GM23248 (cell line): Measurements from ENCODE around the gene TLE4. TPM values are rescaled to one million over a fixed set of nuclear protein-coding genes. Genes with fewer than 3 reads are reported as not detected.

Experiments
- DNase-seq: peaks from one replicate; pipeline ENCODE4 v3.0.0-alpha.2; 2015
- H2AFZ ChIP-seq: fragments of 200-600 bp; sonication (generic); 2 replicates; pipeline ENCODE4 v1.6.1; 2016; ENCODE audit warnings: antibody characterized with exemption
- H3F3A ChIP-seq: fragments of 200-600 bp; sonication (generic); 2 replicates; pipeline ENCODE4 v1.6.1; 2016; ENCODE audit warnings: mild to moderate bottlenecking, antibody characterized with exemption, mixed run types; ENCODE audit not compliant: insufficient read depth
- H3K27ac ChIP-seq: fragments of 200-600 bp; sonication (generic); 2 replicates; pipeline ENCODE4 v1.5.1; 2016; ENCODE audit warnings: mild to moderate bottlenecking
- H3K27me3 ChIP-seq: fragments of 200-600 bp; sonication (generic); replicated peaks from 2 replicates; pipeline ENCODE4 v1.6.1; 2016; ENCODE audit warnings: mild to moderate bottlenecking; ENCODE audit not compliant: insufficient read depth
- H3K36me3 ChIP-seq: fragments of 200-600 bp; sonication (generic); 2 replicates; pipeline ENCODE4 v1.6.1; 2016; ENCODE audit warnings: low read depth, mild to moderate bottlenecking
- H3K4me1 ChIP-seq: fragments of 200-600 bp; sonication (generic); 2 replicates; pipeline ENCODE4 v1.6.1; 2016; ENCODE audit warnings: mild to moderate bottlenecking; ENCODE audit not compliant: insufficient read depth
- H3K4me2 ChIP-seq: fragments of 200-600 bp; sonication (generic); one replicate; pipeline ENCODE4 v1.6.1; 2016; ENCODE audit warnings: mild to moderate bottlenecking; ENCODE audit not compliant: unreplicated experiment
- H3K4me3 ChIP-seq: fragments of 200-600 bp; sonication (generic); 2 replicates; pipeline ENCODE4 v1.5.1; 2016; ENCODE audit warnings: mild to moderate bottlenecking
- H3K79me2 ChIP-seq: fragments of 200-600 bp; sonication (generic); 2 replicates; pipeline ENCODE4 v1.6.1; 2016; ENCODE audit warnings: mild to moderate bottlenecking; ENCODE audit not compliant: insufficient read depth
- H3K9ac ChIP-seq: fragments of 200-600 bp; sonication (generic); 2 replicates; pipeline ENCODE4 v1.6.1; 2016; ENCODE audit warnings: mild to moderate bottlenecking
- H3K9me2 ChIP-seq: fragments of 200-600 bp; sonication (generic); 2 replicates; pipeline ENCODE4 v1.6.1; 2016; ENCODE audit warnings: mixed run types, mild to moderate bottlenecking, moderate library complexity; ENCODE audit not compliant: insufficient read depth
- H3K9me3 ChIP-seq: fragments of 200-600 bp; sonication (generic); one replicate; pipeline ENCODE4 v1.6.1; 2017; ENCODE audit warnings: low read depth
- H4K20me1 ChIP-seq: fragments of 200-600 bp; sonication (generic); 2 replicates; pipeline ENCODE4 v1.6.0; 2016; ENCODE audit not compliant: insufficient read depth
- EZH2 ChIP-seq: fragments of 200-600 bp; sonication (generic); IDR thresholded peaks from 2 replicates; pipeline ENCODE4 v1.6.1; 2018; ENCODE audit warnings: antibody characterized with exemption, mild to moderate bottlenecking; ENCODE audit not compliant: insufficient read depth, poor library complexity, severe bottlenecking
- EZH2phosphoT487 ChIP-seq: fragments of 200-600 bp; sonication (generic); IDR thresholded peaks from 2 replicates; pipeline ENCODE4 v1.6.1; 2018; ENCODE audit warnings: antibody characterized with exemption, moderate library complexity, mild to moderate bottlenecking, low read depth; ENCODE audit not compliant: insufficient read depth
- WGBS, 2 experiments: methylation state at CpG; one replicate each; pipeline ENCODE4 v1.1.6; 2015 to 2017; ENCODE audit warnings: low lambda C conversion rate in 2 of 2, low coverage in 1 of 2; ENCODE audit errors: missing lambda C conversion rate in 2 of 2; 5-methylcytosine and 5-hydroxymethylcytosine counted together
- in situ Hi-C: fragments of 300-500 bp; cut with MboI; formaldehyde crosslinking; loops from 2 replicates; pipeline ENCODE4 v1.15.0; 2020
- polyA plus RNA-seq: library from polyadenylated mRNA; unstranded; fragments of >200 nt; fragmentation: Nextera tagmentation; extraction: Ambion mirVana; gene quantifications from 2 replicates; pipeline ENCODE4 v1.2.1, GENCODE V29; 2016
- total RNA-seq: library from RNA; depleted of rRNA; stranded (reverse); fragments of >200 nt; shearing (Covaris generic); gene quantifications from 2 replicates; pipeline ENCODE4 v1.2.3, GENCODE V29; 2014

TLE4 gene
- total and polyA plus RNA-seq, 2 experiments from 2014 or later, result 29.5 to 37.8 TPM

DNA sequence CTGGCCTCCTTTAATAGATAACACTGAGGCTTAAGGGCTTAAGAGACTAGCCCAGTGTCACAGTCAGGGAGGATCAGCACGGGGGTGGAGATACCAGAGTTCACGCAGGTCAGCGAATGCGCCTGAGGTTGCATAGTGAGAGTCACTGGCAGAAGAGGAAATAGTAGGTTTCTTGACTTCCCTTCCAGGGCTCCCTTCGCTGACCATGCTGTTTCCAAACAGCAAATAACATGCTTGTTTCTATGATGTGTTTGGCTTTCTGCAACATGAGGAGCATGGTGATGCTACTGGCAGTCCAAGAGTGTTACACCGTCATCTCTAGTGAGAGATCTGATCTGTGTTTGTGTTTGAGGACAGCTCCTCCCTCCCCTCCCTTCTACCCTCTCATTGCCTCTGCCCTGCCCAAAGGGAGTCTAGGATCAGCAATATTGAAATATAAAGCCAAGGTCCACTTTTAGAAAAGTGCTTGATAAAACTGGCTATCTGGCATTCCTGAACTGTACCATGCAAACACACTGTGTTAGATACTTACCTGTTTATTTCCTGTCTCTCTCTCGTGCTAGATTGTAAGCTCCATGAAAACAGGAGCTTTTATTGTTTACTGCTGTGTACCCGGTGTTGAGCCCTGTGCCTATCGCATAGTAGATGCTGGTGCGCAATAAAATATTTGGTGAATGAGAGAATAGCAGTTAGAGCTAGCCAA, 12.3 kb downstream of the TLE4 start:
- H3F3A ChIP-seq, result peaks cover 28% of the 10 kb centered on the region
- no peaks in the 10 kb centered on the region for H4K20me1 ChIP-seq

GRCh38 chr9:79584655-79584982, 12.9 kb downstream of the TLE4 start:
- Histone ChIP-seq H3K4me3 (no peak overlapping the region), H3K27me3 (no peaks in the 10 kb centered on the region), H3K27ac (no peak overlapping the region), H3K4me2 (no peak overlapping the region), H3K9me3 (no peaks in the 10 kb centered on the region), H3K9ac (no peak overlapping the region), H3K36me3 (peaks cover 3% of the 10 kb centered on the region; the same call in 1 of the 2 replicates), H2AFZ (no peak overlapping the region), H3K9me2 (no peaks in the 10 kb centered on the region), H3K4me1 (peaks cover 15% of the 10 kb centered on the region), H3F3A (peaks cover 28% of the 10 kb centered on the region), H4K20me1 (no peaks in the 10 kb centered on the region), H3K79me2 (peaks cover 92% of the 10 kb centered on the region)
- in situ Hi-C loops, result no loop called here
- no peak for DNase-seq
- TF ChIP-seq EZH2 (no peak), EZH2phosphoT487 (no peak)
- 97% methylated on average over 2 of the region's 2 CpGs for WGBS, 2 experiments

More for the DNA sequence above, 12.3 kb downstream of the TLE4 start:
- in situ Hi-C loops, result no loop called here
- no peak for TF ChIP-seq EZH2
- no peak for TF ChIP-seq EZH2phosphoT487
- no peak for DNase-seq
- Histone ChIP-seq H3K4me3 (no peak overlapping the region), H3K9me2 (no peaks in the 10 kb centered on the region), H3K27ac (no peak overlapping the region), H3K79me2 (peaks cover 92% of the 10 kb centered on the region), H3K4me1 (peaks cover 16% of the 10 kb centered on the region), H3K27me3 (no peaks in the 10 kb centered on the region), H3K36me3 (peaks cover 8% of the 10 kb centered on the region; the same call in 1 of the 2 replicates), H3K9me3 (no peaks in the 10 kb centered on the region), H3K4me2 (no peak overlapping the region), H2AFZ (no peak overlapping the region), H3K9ac (no peak overlapping the region)
- 91 to 95% methylated on average over 10 of the region's 10 CpGs for WGBS, 2 experiments

DNA sequence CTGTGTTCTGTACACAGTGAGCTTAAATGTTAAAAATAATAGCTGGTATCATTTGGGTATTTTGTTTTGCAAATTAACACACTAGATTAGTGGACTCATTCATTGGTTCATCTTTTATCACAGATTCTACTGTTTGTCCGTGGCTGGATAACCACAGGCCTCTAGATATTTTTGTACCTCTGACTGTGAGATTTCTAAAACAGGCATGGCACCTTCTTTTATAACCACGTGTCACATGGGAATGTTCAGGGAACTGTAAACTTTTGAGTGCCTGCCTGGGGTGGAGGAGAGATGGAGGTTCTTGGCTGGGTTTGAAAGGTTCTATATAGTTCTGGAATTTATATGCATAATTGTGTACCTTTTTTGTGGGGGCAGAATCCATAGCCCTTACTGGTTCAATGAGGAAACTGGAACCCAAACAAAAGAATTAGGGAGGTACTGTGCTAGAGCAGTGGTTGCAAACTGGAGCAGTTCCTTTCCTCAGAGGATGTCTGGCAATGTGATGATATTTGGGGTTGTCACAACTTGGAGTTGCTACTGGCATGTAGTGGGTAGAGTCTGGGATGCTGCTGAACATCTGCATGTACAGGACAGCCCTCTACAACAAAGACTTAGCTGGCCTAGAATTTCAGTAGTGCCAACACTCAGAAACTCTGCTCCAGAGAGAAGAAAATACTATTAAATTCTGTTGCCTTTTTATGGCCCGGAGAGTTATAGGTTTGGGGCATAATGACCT, 16.9 kb downstream of the TLE4 start:
- H3K9me2 ChIP-seq, result no peaks in the 10 kb centered on the region
- H4K20me1 ChIP-seq, result no peaks in the 10 kb centered on the region
- no peak overlapping the region for H3K4me3 ChIP-seq
- H3F3A ChIP-seq, result no peaks in the 10 kb centered on the region
- no peaks in the 10 kb centered on the region for H3K27me3 ChIP-seq
- H2AFZ ChIP-seq, result no peak overlapping the region
- H3K36me3 ChIP-seq, result no peaks in the 10 kb centered on the region; the same call in 1 of the 2 replicates
- H3K4me1 ChIP-seq, result peaks cover 5% of the 10 kb centered on the region; the same call in 1 of the 2 replicates
- H3K4me2 ChIP-seq, result no peak overlapping the region
- TF ChIP-seq EZH2, result no peak
- TF ChIP-seq EZH2phosphoT487, result no peak
- DNase-seq, result no peak
- 85% methylated on average over 3 of the region's 3 CpGs for WGBS, 2 experiments
- no peak overlapping the region for H3K9ac ChIP-seq
- no peaks in the 10 kb centered on the region for H3K9me3 ChIP-seq
- no peak overlapping the region for H3K27ac ChIP-seq
- in situ Hi-C loops, result no loop called here
- peaks cover 97% of the 10 kb centered on the region for H3K79me2 ChIP-seq

DNA sequence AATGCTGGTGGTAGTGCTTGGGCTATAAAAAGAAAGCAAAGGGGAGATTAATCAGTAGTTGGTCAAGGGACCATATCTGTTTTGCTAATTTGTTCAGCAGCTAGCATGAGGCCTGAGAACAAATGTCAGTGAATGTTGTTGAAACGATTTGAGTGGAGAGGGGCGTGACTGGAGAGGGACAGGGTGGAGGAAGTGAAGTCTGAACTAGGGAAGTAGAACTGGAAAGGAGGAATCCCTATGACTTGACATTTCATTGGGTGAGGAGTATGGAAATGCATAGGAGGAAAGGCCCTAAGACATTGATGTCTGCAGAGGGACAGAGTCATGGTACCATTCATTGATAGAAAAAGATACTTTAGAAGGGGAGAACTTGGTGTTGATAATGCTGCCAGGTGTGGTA, 19.7 kb downstream of the TLE4 start:
- no peaks in the 10 kb centered on the region for H3K9me3 ChIP-seq
- no peak overlapping the region for H2AFZ ChIP-seq
- WGBS, 2 experiments, result 79 to 87% methylated on average over 2 of the region's 2 CpGs
- TF ChIP-seq EZH2 (no peak), EZH2phosphoT487 (no peak)
- no peak overlapping the region for H3K27ac ChIP-seq
- H3K9ac ChIP-seq, result no peak overlapping the region
- no peaks in the 10 kb centered on the region for H3K9me2 ChIP-seq
- H3F3A ChIP-seq, result no peaks in the 10 kb centered on the region
- H4K20me1 ChIP-seq, result peaks cover 9% of the 10 kb centered on the region
- H3K27me3 ChIP-seq, result no peaks in the 10 kb centered on the region
- peaks cover 94% of the 10 kb centered on the region for H3K79me2 ChIP-seq
- DNase-seq, result no peak
- H3K36me3 ChIP-seq, result no peaks in the 10 kb centered on the region; the same call in 1 of the 2 replicates
- H3K4me3 ChIP-seq, result no peak overlapping the region
- in situ Hi-C loops, result no loop called here
- H3K4me2 ChIP-seq, result no peak overlapping the region
- peaks cover 5% of the 10 kb centered on the region; the same call in 1 of the 2 replicates for H3K4me1 ChIP-seq
